Measurements from ENCODE around the gene UBE2E3. TPM values are rescaled to one million over a fixed set of nuclear protein-coding genes. Genes with fewer than 3 reads are reported as not detected.

Gene UBE2E3
- polyA plus RNA-seq, 3 donors: 184 to 207 (median 200) TPM

- DNase-seq: no peak
Measured at GRCh38 chr2:180962727-180963314, 17.6 kb upstream of the UBE2E3 start.

- DNase-seq: no peak
Measured at GRCh38 chr2:180966378-180966777, 14.0 kb upstream of the UBE2E3 start.

- no peak for DNase-seq
Measured at GRCh38 chr2:180969124-180969523, 11.3 kb upstream of the UBE2E3 start.

- DNase-seq: no peak
Measured at GRCh38 chr2:180970016-180970415, 10.4 kb upstream of the UBE2E3 start.

GRCh38 chr2:180971811-180972210 is 8.6 kb upstream of the UBE2E3 start:
- no peak for DNase-seq

GRCh38 chr2:180975585-180975984 is 4.8 kb upstream of the UBE2E3 start:
- no peak for DNase-seq

GRCh38 chr2:180978903-180979748 is 1.3 kb upstream of the UBE2E3 start:
- DNase-seq: peak; percentile 23

GRCh38 chr2:180979749-180980105 is 678 bp upstream of the UBE2E3 start:
- DNase-seq: peak; percentile 10

- DNase-seq: peak; percentile 21
Measured at GRCh38 chr2:180980943-180981911, 822 bp downstream of the UBE2E3 start.

- DNase-seq: peak; percentile 66
Measured at GRCh38 chr2:180983468-180984242, 3.2 kb downstream of the UBE2E3 start.

- DNase-seq: no peak
Measured at GRCh38 chr2:180985771-180986395, 5.5 kb downstream of the UBE2E3 start.

- DNase-seq: no peak
Measured at GRCh38 chr2:180987146-180987545, 6.7 kb downstream of the UBE2E3 start.

GRCh38 chr2:180990337-180990736 is 9.9 kb downstream of the UBE2E3 start:
- DNase-seq: no peak

GRCh38 chr2:180990794-180991193 is 10.4 kb downstream of the UBE2E3 start:
- no peak for DNase-seq

- no peak for DNase-seq
Measured at GRCh38 chr2:180991361-180991760, 11.0 kb downstream of the UBE2E3 start.

- DNase-seq: no peak
Measured at GRCh38 chr2:180991820-180992219, 11.4 kb downstream of the UBE2E3 start.

GRCh38 chr2:180992994-180993393 is 12.6 kb downstream of the UBE2E3 start:
- DNase-seq: no peak

GRCh38 chr2:180999274-180999964 is 19.0 kb downstream of the UBE2E3 start:
- no peak for DNase-seq

- DNase-seq: no peak
Measured at GRCh38 chr2:181004647-181005325, 24.4 kb downstream of the UBE2E3 start.

- no peak for DNase-seq
Measured at GRCh38 chr2:181005326-181005655, 24.9 kb downstream of the UBE2E3 start.
